Neural crest cell (in vitro differentiated cells): Measurements from ENCODE around the gene SARDH. TPM values are rescaled to one million over a fixed set of nuclear protein-coding genes. Genes with fewer than 3 reads are reported as not detected.

Experiments used
- DNase-seq: peaks from one replicate; pipeline ENCODE4 v3.0.0; 2021; ENCODE audit warnings: low read depth, mixed read lengths, low spot score
- H3K27ac Mint-ChIP-seq: one replicate; pipeline ENCODE4 v1.8.0; 2021; ENCODE audit warnings: mild to moderate bottlenecking, mixed read lengths; ENCODE audit not compliant: unreplicated experiment
- H3K27me3 Mint-ChIP-seq: 2 replicates; pipeline ENCODE4 v1.8.0; 2021; ENCODE audit warnings: low read depth, mild to moderate bottlenecking, mixed read lengths
- H3K36me3 Mint-ChIP-seq: 2 replicates; pipeline ENCODE4 v1.8.0; 2021; ENCODE audit warnings: low read depth, mild to moderate bottlenecking, mixed read lengths
- H3K4me1 Mint-ChIP-seq: 2 replicates; pipeline ENCODE4 v1.8.0; 2021; ENCODE audit warnings: mixed read lengths
- H3K4me3 Mint-ChIP-seq: one replicate; pipeline ENCODE4 v1.8.0; 2021; ENCODE audit warnings: mild to moderate bottlenecking, mixed read lengths
- H3K9me3 Mint-ChIP-seq: 2 replicates; pipeline ENCODE4 v1.8.0; 2021; ENCODE audit warnings: mixed read lengths
- CTCF ChIP-seq: fragments of 200-600 bp; sonication (generic); conservative IDR thresholded peaks from 2 replicates; pipeline ENCODE4 v1.5.0; 2021; ENCODE audit warnings: antibody characterized with exemption, mild to moderate bottlenecking
- total RNA-seq: library from RNA; stranded (reverse); gene quantifications from 2 replicates; pipeline ENCODE4 v1.2.1, GENCODE V29; 2021

SARDH gene
- total RNA-seq, 1 donor from 2014 or later = 4.5 TPM

DNA sequence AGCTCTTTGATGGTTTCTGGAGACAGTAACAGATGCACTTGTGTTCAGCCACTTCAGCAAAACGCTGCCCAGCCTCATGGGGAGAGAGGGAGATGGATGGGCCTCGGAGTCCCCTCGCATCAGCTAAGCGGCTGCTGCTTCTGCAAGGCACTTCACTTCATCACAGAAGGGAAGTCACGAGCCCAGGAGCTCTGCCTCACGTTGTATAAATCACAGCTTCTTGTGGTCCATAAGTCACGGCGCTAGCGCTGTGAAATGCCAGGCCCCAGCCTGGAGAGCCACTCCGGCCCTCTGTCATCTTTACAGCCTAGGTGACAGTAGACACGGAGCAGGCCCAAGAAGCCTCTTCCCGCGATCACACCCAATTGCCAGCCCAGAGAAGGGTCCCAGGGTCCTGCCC lies 78.6 kb downstream of the SARDH start:
- no peaks in the 10 kb centered on the region for H3K36me3 Mint-ChIP-seq
- no peak overlapping the region for H3K27ac Mint-ChIP-seq
- no peak overlapping the region for H3K4me3 Mint-ChIP-seq
- no peaks in the 10 kb centered on the region for H3K9me3 Mint-ChIP-seq
- H3K4me1 Mint-ChIP-seq = peaks cover 9% of the 10 kb centered on the region
- no peak for TF ChIP-seq CTCF
- DNase-seq = no peak
- peaks cover 55% of the 10 kb centered on the region for H3K27me3 Mint-ChIP-seq

DNA sequence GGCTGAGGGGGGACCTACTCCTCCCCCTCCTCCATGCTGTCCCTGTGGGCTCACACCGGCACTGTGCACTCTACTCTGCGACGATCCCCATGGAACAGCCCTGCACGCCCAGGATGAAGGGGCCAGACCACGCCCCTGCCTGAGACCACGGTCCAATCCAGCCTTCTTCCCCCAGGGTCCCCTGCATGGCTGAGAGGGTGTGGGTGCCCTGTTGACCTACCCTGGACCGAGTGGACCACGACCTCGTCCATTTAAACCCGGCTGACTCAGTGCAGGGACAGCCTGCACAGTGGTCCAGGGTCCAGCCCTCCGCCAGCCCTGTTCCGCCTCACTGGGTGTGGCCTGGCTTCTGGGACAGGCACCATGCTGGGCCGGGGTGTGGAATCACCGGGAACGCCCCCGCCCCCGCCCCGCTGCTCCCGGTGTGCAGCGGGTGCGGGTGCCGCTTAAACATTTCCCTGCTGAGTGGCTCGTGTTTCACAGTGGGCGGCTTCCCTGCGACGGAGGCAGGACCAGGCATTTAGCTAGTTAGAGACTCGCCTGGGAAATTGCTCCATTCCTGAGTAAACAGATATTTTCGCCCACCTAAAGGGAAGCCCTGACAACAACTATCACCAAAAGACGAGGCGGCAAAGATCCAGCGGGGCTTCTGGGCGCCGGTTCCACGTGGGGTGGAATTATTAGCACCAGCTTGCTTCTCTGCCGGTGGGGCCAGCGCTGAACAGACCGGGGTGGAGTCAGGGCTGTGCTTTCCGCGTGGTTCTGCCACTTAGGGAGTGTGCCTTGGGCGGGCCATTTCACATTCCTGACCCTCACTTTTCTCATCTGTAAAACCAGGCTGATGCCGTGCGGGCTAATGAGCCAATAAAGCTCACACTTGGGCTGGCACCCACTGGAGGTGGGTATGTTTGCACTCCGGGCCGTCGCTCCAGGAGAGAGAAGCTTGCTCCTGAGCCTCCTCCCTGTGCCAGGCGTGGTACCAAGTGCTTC lies 79.4 kb downstream of the SARDH start:
- Mint-ChIP-seq H3K27me3 (peaks cover 58% of the 10 kb centered on the region), H3K4me3 (no peak overlapping the region), H3K36me3 (no peaks in the 10 kb centered on the region), H3K9me3 (no peaks in the 10 kb centered on the region), H3K27ac (no peak overlapping the region), H3K4me1 (peaks cover 9% of the 10 kb centered on the region)
- TF ChIP-seq CTCF = no peak
- no peak for DNase-seq

GRCh38 chr9:133657120-133657661 lies 81.0 kb downstream of the SARDH start:
- H3K9me3 Mint-ChIP-seq = no peaks in the 10 kb centered on the region
- no peaks in the 10 kb centered on the region for H3K36me3 Mint-ChIP-seq
- H3K4me3 Mint-ChIP-seq = no peak overlapping the region
- peaks cover 9% of the 10 kb centered on the region for H3K4me1 Mint-ChIP-seq
- TF ChIP-seq CTCF = no peak
- peaks cover 62% of the 10 kb centered on the region for H3K27me3 Mint-ChIP-seq
- no peak overlapping the region for H3K27ac Mint-ChIP-seq
- no peak for DNase-seq

- Mint-ChIP-seq H3K4me3 (no peak overlapping the region), H3K9me3 (no peaks in the 10 kb centered on the region), H3K27me3 (peaks cover 62% of the 10 kb centered on the region), H3K27ac (no peak overlapping the region), H3K4me1 (peaks cover 9% of the 10 kb centered on the region), H3K36me3 (no peaks in the 10 kb centered on the region)
- no peak for TF ChIP-seq CTCF
- DNase-seq = no peak
These were observed 81.7 kb downstream of the SARDH start for GRCh38 chr9:133656211-133657119.

- Mint-ChIP-seq H3K4me1 (peaks cover 9% of the 10 kb centered on the region), H3K36me3 (no peaks in the 10 kb centered on the region), H3K27ac (no peak overlapping the region), H3K4me3 (no peak overlapping the region), H3K9me3 (no peaks in the 10 kb centered on the region), H3K27me3 (peaks cover 62% of the 10 kb centered on the region)
- DNase-seq = no peak
- no peak for TF ChIP-seq CTCF
These were observed 82.5 kb downstream of the SARDH start for GRCh38 chr9:133655701-133656100.
